OCI-LY7 (cell line): Measurements from ENCODE around the gene C8G. TPM values are rescaled to one million over a fixed set of nuclear protein-coding genes. Genes with fewer than 3 reads are reported as not detected.

ENCODE experiments used
- BruUV-seq: library from RNA; stranded (reverse); fragments of 400-500 nt; replicated peaks from 2 replicates; lab custom pipeline; 2021; lab: Mats Ljungman, UMichigan
- CTCF ChIA-PET: fragments of 300-600 bp; sonication (Branson Sonifier 250); formaldehyde crosslinking; loops from one replicate; lab custom pipeline; 2022; ENCODE audit warnings: antibody characterized with exemption; ENCODE audit not compliant: unreplicated experiment; lab: Charles Lee
- POLR2A ChIA-PET: fragments of 300-600 bp; sonication (Branson Sonifier 250); formaldehyde crosslinking; loops from one replicate; lab custom pipeline; 2022; ENCODE audit warnings: antibody characterized with exemption; lab: Charles Lee
- DNase-seq: peaks from one replicate; pipeline ENCODE4 v3.0.0-alpha.2; 2015; ENCODE audit warnings: low spot score
- H2AFZ ChIP-seq: fragments of 200-600 bp; sonication (generic), shearing (Covaris generic); 2 replicates; pipeline ENCODE4 v1.6.1; 2014; ENCODE audit warnings: mild to moderate bottlenecking, antibody characterized with exemption, low read length, moderate library complexity
- H3K27ac ChIP-seq: fragments of 200-600 bp; sonication (generic); 2 replicates; pipeline ENCODE4 v1.5.1; 2014; ENCODE audit warnings: mixed run types, low read depth, mild to moderate bottlenecking, moderate library complexity, low read length, inconsistent platforms; ENCODE audit not compliant: poor library complexity, severe bottlenecking
- H3K36me3 ChIP-seq: fragments of 200-600 bp; sonication (generic); 2 replicates; pipeline ENCODE4 v1.6.1; 2014; ENCODE audit warnings: mild to moderate bottlenecking, antibody characterized with exemption, low read length, moderate library complexity, mixed read lengths; ENCODE audit not compliant: insufficient read depth
- H3K4me1 ChIP-seq: fragments of 200-600 bp; sonication (generic); 2 replicates; pipeline ENCODE4 v1.5.1; 2014; ENCODE audit warnings: mild to moderate bottlenecking, low read length; ENCODE audit not compliant: insufficient read depth, poor library complexity, severe bottlenecking
- H3K4me2 ChIP-seq: fragments of 200-600 bp; sonication (generic); 2 replicates; pipeline ENCODE4 v1.6.1; 2014; ENCODE audit warnings: mild to moderate bottlenecking, low read length
- H3K4me3 ChIP-seq: fragments of 200-600 bp; sonication (generic); 2 replicates; pipeline ENCODE4 v1.5.1; 2014; ENCODE audit warnings: mild to moderate bottlenecking, low read depth, low read length; ENCODE audit not compliant: poor library complexity, severe bottlenecking
- H3K79me2 ChIP-seq: fragments of 200-600 bp; sonication (generic); 2 replicates; pipeline ENCODE4 v1.6.1; 2016; ENCODE audit warnings: low read depth, mild to moderate bottlenecking, low read length, moderate library complexity, mixed read lengths; ENCODE audit not compliant: insufficient read depth
- H3K9me2 ChIP-seq: fragments of 200-600 bp; sonication (generic); 2 replicates; pipeline ENCODE4 v1.6.1; 2016; ENCODE audit warnings: mild to moderate bottlenecking, low read length, mixed read lengths; ENCODE audit not compliant: insufficient read depth
- H3K9me3 ChIP-seq: fragments of 200-600 bp; sonication (generic); 2 replicates; pipeline ENCODE4 v1.6.1; 2014; ENCODE audit warnings: mild to moderate bottlenecking, mixed run types, low read length, mixed read lengths
- H4K20me1 ChIP-seq: fragments of 200-600 bp; sonication (generic); 2 replicates; pipeline ENCODE4 v1.6.1; 2014; ENCODE audit warnings: mild to moderate bottlenecking, antibody characterized with exemption, low read length, moderate library complexity, mixed read lengths; ENCODE audit not compliant: insufficient read depth
- CTCF ChIP-seq: fragments of 200-600 bp; sonication (generic); conservative IDR thresholded peaks from 2 replicates; pipeline ENCODE4 v1.5.1; 2014; ENCODE audit warnings: mild to moderate bottlenecking, antibody characterized with exemption, low read length, moderate library complexity, mixed read lengths
- EZH2phosphoT487 ChIP-seq: fragments of 200-600 bp; sonication (generic); IDR thresholded peaks from 2 replicates; pipeline ENCODE4 v1.6.1; 2018; ENCODE audit warnings: low read depth, borderline replicate concordance, mild to moderate bottlenecking, mixed run types, antibody characterized with exemption, low read length, moderate library complexity, mixed read lengths
- intact Hi-C: fragments of 100-400 bp; cut with micrococcal nuclease; formaldehyde crosslinking; loops from one replicate; pipeline ENCODE4 v1.10.0; 2022; ENCODE audit not compliant: unreplicated experiment
- total RNA-seq, 2 experiments: library from RNA; depleted of rRNA in 1 of 2; stranded (reverse); fragments of >200 nt in 1 of 2; shearing (Covaris generic) in 1 of 2; gene quantifications; 2 replicates each; pipeline ENCODE4 v1.2.3, GENCODE V29; 2014 to 2022

Gene C8G
- total RNA-seq, 2 experiments from 2014 or later = 0.95 to 2.2 TPM

GRCh38 chr9:136934277-136934676, 10.8 kb upstream of the C8G start:
- H3K36me3 ChIP-seq = peaks cover 64% of the 10 kb centered on the region
- H3K4me2 ChIP-seq = no peak overlapping the region
- TF ChIP-seq CTCF (no peak), EZH2phosphoT487 (no peak)
- CTCF ChIA-PET = no interaction called here
- no peaks in the 10 kb centered on the region for H3K9me3 ChIP-seq
- no peaks in the 10 kb centered on the region for H3K9me2 ChIP-seq
- no peak for DNase-seq
- H3K27ac ChIP-seq = no peak overlapping the region
- no peak overlapping the region for H2AFZ ChIP-seq
- H3K4me3 ChIP-seq = no peak overlapping the region
- POLR2A ChIA-PET = no interaction called here
- no peaks in the 10 kb centered on the region for H4K20me1 ChIP-seq
- BruUV-seq = no TSS peak
- H3K4me1 ChIP-seq = peaks cover 13% of the 10 kb centered on the region
- intact Hi-C loops = no loop called here
- H3K79me2 ChIP-seq = no peaks in the 10 kb centered on the region

GRCh38 chr9:136935651-136936050, 9.4 kb upstream of the C8G start:
- Histone ChIP-seq H3K36me3 (peaks cover 66% of the 10 kb centered on the region), H3K4me3 (no peak overlapping the region), H2AFZ (no peak overlapping the region), H3K4me1 (peaks cover 13% of the 10 kb centered on the region), H4K20me1 (no peaks in the 10 kb centered on the region), H3K9me2 (no peaks in the 10 kb centered on the region), H3K27ac (peak overlapping the region; percentile 11), H3K9me3 (no peaks in the 10 kb centered on the region), H3K79me2 (no peaks in the 10 kb centered on the region), H3K4me2 (peak overlapping the region; percentile 52)
- no TSS peak for BruUV-seq
- intact Hi-C loops = no loop called here
- TF ChIP-seq EZH2phosphoT487 (no peak), CTCF (no peak)
- ChIA-PET POLR2A (no interaction called here), CTCF (no interaction called here)
- peak; percentile 38 for DNase-seq

GRCh38 chr9:136936645-136937170, 8.3 kb upstream of the C8G start:
- H4K20me1 ChIP-seq = no peaks in the 10 kb centered on the region
- H3K4me3 ChIP-seq = no peak overlapping the region
- intact Hi-C loops = no loop called here
- no peaks in the 10 kb centered on the region for H3K9me2 ChIP-seq
- peaks cover 13% of the 10 kb centered on the region for H3K4me1 ChIP-seq
- H3K4me2 ChIP-seq = no peak overlapping the region
- no peak for TF ChIP-seq EZH2phosphoT487
- TF ChIP-seq CTCF = no peak
- POLR2A ChIA-PET = no interaction called here
- H3K9me3 ChIP-seq = no peaks in the 10 kb centered on the region
- H3K79me2 ChIP-seq = no peaks in the 10 kb centered on the region
- no TSS peak for BruUV-seq
- DNase-seq = no peak
- CTCF ChIA-PET = no interaction called here
- H3K36me3 ChIP-seq = peaks cover 66% of the 10 kb centered on the region
- H3K27ac ChIP-seq = no peak overlapping the region
- H2AFZ ChIP-seq = no peak overlapping the region
